ENCODE results near the gene ANKRD39. TPM values are rescaled to one million over a fixed set of nuclear protein-coding genes. Genes with fewer than 3 reads are reported as not detected.

The ANKRD39 gene
- total and polyA plus RNA-seq, 9 of the 15 experiments (the other 6 are each of a cell fraction or from before 2014, with no cell fraction given) = 8.2 to 33.1 (median 23.8) TPM

DNA sequence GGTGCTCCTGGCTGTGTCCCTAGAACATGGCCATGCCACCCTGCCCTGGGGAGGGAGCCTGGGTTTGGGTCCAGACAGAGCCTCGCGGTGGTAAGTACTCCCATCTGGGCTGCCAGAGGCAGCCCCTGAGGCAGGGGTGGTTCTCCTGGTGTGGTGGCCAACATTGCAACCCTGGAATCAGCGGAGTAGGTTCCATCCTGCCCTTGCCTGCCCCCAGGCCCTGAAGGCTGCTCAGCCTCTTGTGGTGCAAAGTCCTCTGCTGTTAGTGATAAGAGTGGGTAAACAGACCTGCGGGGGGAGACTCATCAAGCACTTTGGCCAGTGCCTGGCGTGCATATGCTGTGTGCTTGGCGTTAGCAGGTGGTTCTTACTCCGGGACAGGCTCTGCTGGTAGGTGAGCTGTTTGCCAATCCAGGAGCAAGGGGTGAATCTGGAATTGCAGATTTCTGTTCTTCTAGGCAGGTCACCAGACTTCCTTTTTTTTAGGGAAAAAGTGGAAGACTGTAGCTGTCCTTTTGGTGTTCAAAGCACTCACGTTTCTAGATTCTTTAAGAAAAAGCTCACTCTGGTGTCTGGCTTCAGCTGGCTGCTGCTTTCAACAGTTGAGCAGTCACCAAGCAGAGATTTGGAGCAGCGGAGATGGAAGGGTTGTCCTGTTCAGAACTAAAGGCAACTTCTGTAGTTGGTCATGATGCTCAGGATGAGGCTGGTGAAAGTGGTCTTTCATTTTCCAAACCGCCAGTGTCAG is 38.5 kb downstream of the ANKRD39 start (continued):
- peak; percentile 40; the same call in 1 of the 2 replicates for TF ChIP-seq ZNF24 (IDR thresholded peaks at IDR 0.05)
- no peak for TF ChIP-seq SMARCB1 (IDR thresholded peaks at IDR 0.05; ENCODE audit: insufficient read length, low read depth)
- no peak for TF ChIP-seq KDM5B (IDR thresholded peaks at IDR 0.05; ENCODE audit: insufficient replicate concordance, low read depth, low read length)
- TF ChIP-seq, protein P1, sequence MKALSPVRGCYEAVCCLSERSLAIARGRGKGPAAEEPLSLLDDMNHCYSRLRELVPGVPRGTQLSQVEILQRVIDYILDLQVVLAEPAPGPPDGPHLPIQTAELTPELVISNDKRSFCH (CRISPR knock-in tag; IDR thresholded peaks at IDR 0.05) = no peak
- TF ChIP-seq, protein P1 (tag; IDR thresholded peaks at IDR 0.05) = no peak
- TF ChIP-seq BHLHE40 (IDR thresholded peaks at IDR 0.05; ENCODE audit: low read length) = peak; percentile 39; the same call in 1 of the 2 replicates
- TF ChIP-seq ZNF79 (CRISPR knock-in tag; IDR thresholded peaks at IDR 0.05; ENCODE audit: low read depth) = no peak
- TF ChIP-seq NEUROD1 (IDR thresholded peaks at IDR 0.05; ENCODE audit: borderline replicate concordance, low read depth, low read length, partially characterized antibody) = no peak
- no peak for TF ChIP-seq ZSCAN32 (CRISPR knock-in tag; IDR thresholded peaks at IDR 0.05)
- no peak for TF ChIP-seq ZKSCAN3 (CRISPR knock-in tag; IDR thresholded peaks at IDR 0.05)
- no peak for TF ChIP-seq CHD4 (IDR thresholded peaks at IDR 0.05; ENCODE audit: insufficient read depth, insufficient replicate concordance, low read depth, low read length, poor library complexity, severe bottlenecking)
- TF ChIP-seq POLR2AphosphoS5 (IDR thresholded peaks at IDR 0.05; ENCODE audit: control insufficient read depth, insufficient read depth, low read depth, low read length) = 0 out of 2 replicates have a peak, but pooled peaks have one; percentile 16
- no peak for TF ChIP-seq ZNF175 (CRISPR knock-in tag; IDR thresholded peaks at IDR 0.05; ENCODE audit: low read depth)
- peak; percentile 52; the same call in 1 of the 2 replicates for TF ChIP-seq SMARCE1 (IDR thresholded peaks at IDR 0.05)
- no peak for TF ChIP-seq GABPB1 (CRISPR knock-in tag; IDR thresholded peaks at IDR 0.05)
- TF ChIP-seq SAFB2 (IDR thresholded peaks at IDR 0.05; ENCODE audit: borderline replicate concordance, low read depth, low read length, severe bottlenecking) = no peak
- peak in 1 of 2 experiments; percentile 65; a peak in 2 of 4 replicates for TF ChIP-seq RCOR1 (IDR thresholded peaks at IDR 0.05; ENCODE audit: borderline replicate concordance in 1 of 2, low read depth in 2 of 2, low read length in 2 of 2)
- no peak for TF ChIP-seq NR4A1 (CRISPR knock-in tag; IDR thresholded peaks at IDR 0.05)
- TF ChIP-seq NR4A1 (tag; IDR thresholded peaks at IDR 0.05) = no peak
- TF ChIP-seq HDAC1 (IDR thresholded peaks at IDR 0.05) = peak in 1 of 2 experiments; percentile 63; a peak in 2 of 4 replicates
- no peak for TF ChIP-seq ZBTB7A (IDR thresholded peaks at IDR 0.05; ENCODE audit: borderline replicate concordance, control insufficient read depth, low read depth, low read length)
- peak; percentile 81 for TF ChIP-seq CBFA2T3 (IDR thresholded peaks at IDR 0.05)
- TF ChIP-seq SMAD1 (IDR thresholded peaks at IDR 0.05; ENCODE audit: low read depth, low read length, partially characterized antibody) = no peak
- peak; percentile 62 for TF ChIP-seq NCOR1 (IDR thresholded peaks at IDR 0.05)
- no peak for TF ChIP-seq ZNF263 (CRISPR knock-in tag; IDR thresholded peaks at IDR 0.05; ENCODE audit: borderline replicate concordance)
- TF ChIP-seq NFIC (IDR thresholded peaks at IDR 0.05) = peak; percentile 30; the same call in 1 of the 2 replicates
- TF ChIP-seq ZNF23 (CRISPR knock-in tag; IDR thresholded peaks at IDR 0.05) = no peak
- no peak for TF ChIP-seq NUFIP1 (IDR thresholded peaks at IDR 0.05; ENCODE audit: partially characterized antibody)
- no peak for TF ChIP-seq ZNF785 (CRISPR knock-in tag; IDR thresholded peaks at IDR 0.05)
- TF ChIP-seq MYNN (IDR thresholded peaks at IDR 0.05) = peak; percentile 62
- TF ChIP-seq MYNN (CRISPR knock-in tag; IDR thresholded peaks at IDR 0.05) = no peak
- TF ChIP-seq CREM (IDR thresholded peaks at IDR 0.05; ENCODE audit: low read depth) = 0 out of 2 replicates have a peak, but pooled peaks have one; percentile 36

All from K562 (cell line).